Mesendoderm (in vitro differentiated cells): ENCODE results near the gene SAE1.

ENCODE experiments used
- DNase-seq: peaks from one replicate; pipeline ENCODE4 v3.0.0; 2013
- H2AK5ac ChIP-seq: 2 replicates; pipeline ENCODE4 v1.6.1; 2013; ENCODE audit warnings: low read length, inconsistent platforms
- H2BK120ac ChIP-seq: 2 replicates; pipeline ENCODE4 v1.6.1; 2013; ENCODE audit warnings: low read depth, mild to moderate bottlenecking, low read length, moderate library complexity, mixed read lengths
- H2BK15ac ChIP-seq: replicated peaks from 2 replicates; pipeline ENCODE4 v1.6.1; 2013; ENCODE audit warnings: low read depth, mild to moderate bottlenecking, moderate library complexity
- H2BK5ac ChIP-seq: 2 replicates; pipeline ENCODE4 v1.6.1; 2013; ENCODE audit warnings: low read length, inconsistent platforms
- H3K18ac ChIP-seq: 2 replicates; pipeline ENCODE4 v1.6.1; 2013; ENCODE audit warnings: mild to moderate bottlenecking, low read length, mixed read lengths
- H3K23ac ChIP-seq: one replicate; pipeline ENCODE4 v1.6.1; 2013; ENCODE audit warnings: low read length
- H3K27ac ChIP-seq: 2 replicates; pipeline ENCODE4 v1.5.1; 2013; ENCODE audit warnings: low read depth, mild to moderate bottlenecking, inconsistent platforms, low read length, moderate library complexity
- H3K27me3 ChIP-seq: 2 replicates; pipeline ENCODE4 v1.6.1; 2013; ENCODE audit warnings: low read length, control low read depth, mild to moderate bottlenecking, inconsistent platforms; ENCODE audit not compliant: insufficient read depth, poor library complexity
- H3K36me3 ChIP-seq: 2 replicates; pipeline ENCODE4 v1.6.1; 2013; ENCODE audit warnings: low read length, inconsistent platforms; ENCODE audit not compliant: control insufficient read depth, insufficient read depth
- H3K4ac ChIP-seq: one replicate; pipeline ENCODE4 v1.6.1; 2013; ENCODE audit warnings: low read depth, mild to moderate bottlenecking, low read length, moderate library complexity
- H3K4me1 ChIP-seq: 2 replicates; pipeline ENCODE4 v1.6.1; 2013; ENCODE audit warnings: low read depth, low read length, inconsistent platforms; ENCODE audit not compliant: control insufficient read depth
- H3K4me2 ChIP-seq: 2 replicates; pipeline ENCODE4 v1.6.1; 2013; ENCODE audit warnings: low read length
- H3K4me3 ChIP-seq: 2 replicates; pipeline ENCODE4 v1.5.1; 2013; ENCODE audit warnings: mild to moderate bottlenecking, low read length
- H3K56ac ChIP-seq: one replicate; pipeline ENCODE4 v1.6.1; 2013; ENCODE audit warnings: low read length
- H3K79me1 ChIP-seq: 2 replicates; pipeline ENCODE4 v1.6.1; 2013; ENCODE audit warnings: low read length, inconsistent platforms
- H3K79me2 ChIP-seq: 2 replicates; pipeline ENCODE4 v1.6.1; 2013; ENCODE audit warnings: mild to moderate bottlenecking, low read length; ENCODE audit not compliant: control insufficient read depth, insufficient read depth
- H3K9ac ChIP-seq: 2 replicates; pipeline ENCODE4 v1.6.1; 2013; ENCODE audit warnings: low read length, inconsistent platforms
- H4K5ac ChIP-seq: one replicate; pipeline ENCODE4 v1.6.1; 2013; ENCODE audit warnings: low read length
- H4K8ac ChIP-seq: one replicate; pipeline ENCODE4 v1.6.1; 2013; ENCODE audit warnings: low read depth, mild to moderate bottlenecking, control low read depth, low read length, moderate library complexity
- WGBS: extraction: QIAGEN DNeasy Blood & Tissue Kit; methylation state at CpG from one replicate; pipeline ENCODE4 v1.1.7; 2013; ENCODE audit warnings: low lambda C conversion rate, missing lambda C conversion rate; ENCODE audit not compliant: insufficient coverage; ENCODE audit errors: extremely low coverage; 5-methylcytosine and 5-hydroxymethylcytosine counted together

SAE1 gene

GRCh38 chr19:47187797-47188196 is 57.2 kb downstream of the SAE1 start:
- no peak for DNase-seq
- H3K79me2 ChIP-seq: peaks cover 12% of the 10 kb centered on the region
- peaks cover 8% of the 10 kb centered on the region for H3K36me3 ChIP-seq
- no peak overlapping the region for H3K4ac ChIP-seq
- no peak overlapping the region for H2BK120ac ChIP-seq
- H2AK5ac ChIP-seq: no peak overlapping the region
- H3K79me1 ChIP-seq: peaks cover 17% of the 10 kb centered on the region
- no peak overlapping the region for H3K4me3 ChIP-seq
- no peak overlapping the region for H4K8ac ChIP-seq
- H3K4me2 ChIP-seq: no peak overlapping the region
- H3K56ac ChIP-seq: no peak overlapping the region
- H2BK15ac ChIP-seq: no peak overlapping the region
- H3K23ac ChIP-seq: no peak overlapping the region
- no CpG with 5 or more reads among the region's 6 CpGs for WGBS
- H4K5ac ChIP-seq: no peak overlapping the region
- H3K27me3 ChIP-seq: no peaks in the 10 kb centered on the region
- no peak overlapping the region for H2BK5ac ChIP-seq
- H3K4me1 ChIP-seq: peaks cover 9% of the 10 kb centered on the region
- H3K18ac ChIP-seq: no peak overlapping the region
- no peak overlapping the region for H3K9ac ChIP-seq
- no peak overlapping the region for H3K27ac ChIP-seq

GRCh38 chr19:47188507-47189033 is 57.9 kb downstream of the SAE1 start:
- Histone ChIP-seq H2BK15ac (no peak overlapping the region), H3K4me1 (peaks cover 9% of the 10 kb centered on the region), H3K56ac (peak overlapping the region; percentile 56), H4K5ac (no peak overlapping the region), H3K27me3 (no peaks in the 10 kb centered on the region), H3K4ac (no peak overlapping the region), H4K8ac (no peak overlapping the region), H3K27ac (no peak overlapping the region), H3K79me1 (peaks cover 16% of the 10 kb centered on the region), H2BK120ac (no peak overlapping the region), H3K4me3 (no peak overlapping the region), H3K18ac (no peak overlapping the region), H3K9ac (no peak overlapping the region), H2BK5ac (no peak overlapping the region), H3K23ac (no peak overlapping the region), H3K36me3 (peaks cover 4% of the 10 kb centered on the region), H2AK5ac (no peak overlapping the region), H3K79me2 (peaks cover 12% of the 10 kb centered on the region), H3K4me2 (no peak overlapping the region)
- no peak for DNase-seq
- WGBS: no CpG with 5 or more reads among the region's 5 CpGs

- Histone ChIP-seq H3K27ac (peak overlapping the region; percentile 37), H3K36me3 (no peaks in the 10 kb centered on the region), H3K4ac (no peak overlapping the region), H2BK120ac (no peak overlapping the region), H4K5ac (no peak overlapping the region), H3K4me3 (no peak overlapping the region), H3K79me1 (peaks cover 16% of the 10 kb centered on the region), H3K23ac (no peak overlapping the region), H4K8ac (no peak overlapping the region), H3K79me2 (peaks cover 10% of the 10 kb centered on the region), H3K56ac (peak overlapping the region; percentile 17), H3K4me1 (peaks cover 9% of the 10 kb centered on the region), H3K27me3 (no peaks in the 10 kb centered on the region), H3K9ac (no peak overlapping the region), H3K18ac (no peak overlapping the region), H2BK15ac (no peak overlapping the region), H2AK5ac (no peak overlapping the region), H3K4me2 (no peak overlapping the region), H2BK5ac (no peak overlapping the region)
- WGBS: no CpG with 5 or more reads among the region's 12 CpGs
- DNase-seq: no peak
These were observed 59.6 kb downstream of the SAE1 start for GRCh38 chr19:47190167-47190727.

GRCh38 chr19:47195434-47195833 is 64.8 kb downstream of the SAE1 start:
- no peak overlapping the region for H4K8ac ChIP-seq
- no peak overlapping the region for H3K56ac ChIP-seq
- H3K4me3 ChIP-seq: no peak overlapping the region
- no peak for DNase-seq
- H3K36me3 ChIP-seq: peaks cover 8% of the 10 kb centered on the region
- H2BK5ac ChIP-seq: no peak overlapping the region
- H2BK120ac ChIP-seq: no peak overlapping the region
- WGBS: no CpG with 5 or more reads among the region's 1 CpG
- no peak overlapping the region for H2BK15ac ChIP-seq
- H3K23ac ChIP-seq: no peak overlapping the region
- no peak overlapping the region for H3K4me2 ChIP-seq
- H3K79me1 ChIP-seq: peaks cover 8% of the 10 kb centered on the region
- H2AK5ac ChIP-seq: no peak overlapping the region
- peaks cover 2% of the 10 kb centered on the region for H3K79me2 ChIP-seq
- no peak overlapping the region for H3K18ac ChIP-seq
- no peaks in the 10 kb centered on the region for H3K4me1 ChIP-seq
- peak overlapping the region; percentile 23 for H3K27ac ChIP-seq
- no peak overlapping the region for H4K5ac ChIP-seq
- H3K4ac ChIP-seq: no peak overlapping the region
- no peak overlapping the region for H3K9ac ChIP-seq
- no peaks in the 10 kb centered on the region for H3K27me3 ChIP-seq

GRCh38 chr19:47197141-47197540 is 66.5 kb downstream of the SAE1 start:
- no peaks in the 10 kb centered on the region for H3K27me3 ChIP-seq
- H2BK15ac ChIP-seq: no peak overlapping the region
- no peak overlapping the region for H2BK120ac ChIP-seq
- H3K4me2 ChIP-seq: no peak overlapping the region
- H4K5ac ChIP-seq: no peak overlapping the region
- H3K18ac ChIP-seq: no peak overlapping the region
- peak overlapping the region; percentile 7 for H3K56ac ChIP-seq
- peaks cover 8% of the 10 kb centered on the region for H3K36me3 ChIP-seq
- DNase-seq: no peak
- no peak overlapping the region for H2BK5ac ChIP-seq
- WGBS: no CpG with 5 or more reads among the region's 4 CpGs
- H3K4me1 ChIP-seq: no peaks in the 10 kb centered on the region
- H3K27ac ChIP-seq: peak overlapping the region; percentile 65
- H3K4ac ChIP-seq: no peak overlapping the region
- H3K9ac ChIP-seq: no peak overlapping the region
- H3K23ac ChIP-seq: no peak overlapping the region
- H3K4me3 ChIP-seq: no peak overlapping the region
- H4K8ac ChIP-seq: no peak overlapping the region
- H2AK5ac ChIP-seq: no peak overlapping the region
- H3K79me1 ChIP-seq: peaks cover 5% of the 10 kb centered on the region
- H3K79me2 ChIP-seq: peaks cover 2% of the 10 kb centered on the region

GRCh38 chr19:47200530-47200929 is 69.9 kb downstream of the SAE1 start:
- Histone ChIP-seq H3K27me3 (no peaks in the 10 kb centered on the region), H3K79me2 (peaks cover 2% of the 10 kb centered on the region), H4K8ac (no peak overlapping the region), H3K36me3 (peaks cover 14% of the 10 kb centered on the region), H3K23ac (no peak overlapping the region), H2AK5ac (no peak overlapping the region), H3K56ac (no peak overlapping the region), H3K27ac (no peak overlapping the region), H3K4me3 (no peak overlapping the region), H3K4ac (no peak overlapping the region), H3K18ac (no peak overlapping the region), H4K5ac (no peak overlapping the region), H3K4me1 (no peaks in the 10 kb centered on the region), H3K79me1 (peaks cover 5% of the 10 kb centered on the region), H2BK15ac (no peak overlapping the region), H3K4me2 (no peak overlapping the region), H2BK5ac (no peak overlapping the region), H3K9ac (no peak overlapping the region), H2BK120ac (no peak overlapping the region)
- no CpG with 5 or more reads among the region's 3 CpGs for WGBS
- DNase-seq: no peak
